ENCODE measurements around the gene NSFL1C. TPM values are rescaled to one million over a fixed set of nuclear protein-coding genes. Genes with fewer than 3 reads are reported as not detected.

NSFL1C gene
- total and polyA plus RNA-seq, 9 of the 15 experiments (the other 6 are each of a cell fraction or from before 2014, with no cell fraction given), result 20.8 to 119 (median 47.0) TPM

DNA sequence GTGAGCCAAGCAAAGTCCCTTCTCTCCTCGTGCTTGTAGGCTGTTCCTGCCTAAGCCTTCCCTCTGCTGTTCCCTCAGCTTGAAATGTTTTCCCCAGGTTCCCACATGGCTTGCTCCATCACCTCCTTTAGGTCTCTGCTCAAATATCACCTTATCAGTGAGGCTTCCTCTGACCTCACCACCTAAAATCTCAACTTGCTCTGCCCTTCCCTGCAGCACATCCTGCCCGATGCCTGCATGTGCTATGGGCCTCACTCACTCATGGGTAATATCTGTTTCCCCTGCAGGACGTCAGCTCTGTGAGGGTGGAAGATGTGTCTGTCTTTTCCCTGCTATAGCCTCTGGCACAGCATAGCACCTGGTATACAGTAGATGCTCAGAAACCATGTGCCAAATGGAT, 43.9 kb downstream of the NSFL1C start:
- BruUV-seq (replicated peaks), result no TSS peak
- DNase-seq (ENCODE audit: extremely low read depth in 1 of 4, low spot score in 3 of 4), result no peak
- Histone ChIP-seq H4K20me1 (replicated peaks; ENCODE audit: control insufficient read depth, insufficient read depth, low read length) (no peaks in the 10 kb centered on the region), H3K9me1 (ENCODE audit: control insufficient read depth, insufficient read depth, low read length) (no peaks in the 10 kb centered on the region), H3K4me1 (replicated peaks in 1 of 2; ENCODE audit: control insufficient read depth in 2 of 2, insufficient read depth in 2 of 2, low read length in 2 of 2) (peaks cover 4 to 11% of the 10 kb centered on the region in 2 experiments; a peak in 3 of 5 replicates), H2AFZ (ENCODE audit: low read depth, low read length) (no peak overlapping the region), H3K36me3 (ENCODE audit: control insufficient read depth, insufficient read depth, low read length) (no peaks in the 10 kb centered on the region), H3K9me3 (replicated peaks; ENCODE audit: control insufficient read depth, insufficient read depth, low read depth, low read length) (no peaks in the 10 kb centered on the region), H3K27ac (ENCODE audit: extremely low read depth, low read depth, low read length) (no peak overlapping the region), H3K79me2 (ENCODE audit: control insufficient read depth, insufficient read depth, low read length) (no peaks in the 10 kb centered on the region), H3K9ac (ENCODE audit: insufficient read depth in 1 of 2, low read depth in 2 of 2, low read length in 2 of 2) (no peak overlapping the region), H3K4me3 (no peak overlapping the region), H3K4me2 (ENCODE audit: insufficient read depth, low read length) (no peak overlapping the region), H3K27me3 (ENCODE audit: control insufficient read depth in 2 of 2, insufficient read depth in 2 of 2, low read length in 2 of 2) (no peaks in the 10 kb centered on the region)
- ChIA-PET POLR2A (no interaction called here), CTCF (ENCODE audit: low intra/inter-chr PET ratio) (no interaction called here)
- no peak for FAIRE-seq
- in situ Hi-C loops (cut with MboI) (no loop called here), intact Hi-C loops (cut with micrococcal nuclease) (loop anchor here (1.0 kb wide), 1 partner anchor 48 kb away; no protein-coding TSS in a partner anchor)
- TF ChIP-seq CBX2 (IDR thresholded peaks at IDR 0.05; ENCODE audit: insufficient read depth, low read length, poor library complexity, severe bottlenecking), result no peak
- TF ChIP-seq, protein P1, sequence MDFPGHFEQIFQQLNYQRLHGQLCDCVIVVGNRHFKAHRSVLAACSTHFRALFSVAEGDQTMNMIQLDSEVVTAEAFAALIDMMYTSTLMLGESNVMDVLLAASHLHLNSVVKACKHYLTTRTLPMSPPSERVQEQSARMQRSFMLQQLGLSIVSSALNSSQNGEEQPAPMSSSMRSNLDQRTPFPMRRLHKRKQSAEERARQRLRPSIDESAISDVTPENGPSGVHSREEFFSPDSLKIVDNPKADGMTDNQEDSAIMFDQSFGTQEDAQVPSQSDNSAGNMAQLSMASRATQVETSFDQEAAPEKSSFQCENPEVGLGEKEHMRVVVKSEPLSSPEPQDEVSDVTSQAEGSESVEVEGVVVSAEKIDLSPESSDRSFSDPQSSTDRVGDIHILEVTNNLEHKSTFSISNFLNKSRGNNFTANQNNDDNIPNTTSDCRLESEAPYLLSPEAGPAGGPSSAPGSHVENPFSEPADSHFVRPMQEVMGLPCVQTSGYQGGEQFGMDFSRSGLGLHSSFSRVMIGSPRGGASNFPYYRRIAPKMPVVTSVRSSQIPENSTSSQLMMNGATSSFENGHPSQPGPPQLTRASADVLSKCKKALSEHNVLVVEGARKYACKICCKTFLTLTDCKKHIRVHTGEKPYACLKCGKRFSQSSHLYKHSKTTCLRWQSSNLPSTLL (IDR thresholded peaks at IDR 0.05), result no peak
- TF ChIP-seq POLR2AphosphoS2 (IDR thresholded peaks at IDR 0.05; ENCODE audit: low read length), result no peak
- TF ChIP-seq CBFA2T2 (conservative IDR thresholded peaks at IDR 0.05), result no peak
- TF ChIP-seq MTA3 (IDR thresholded peaks at IDR 0.05; ENCODE audit: borderline replicate concordance), result no peak
- TF ChIP-seq ZNF785 (CRISPR knock-in tag; IDR thresholded peaks at IDR 0.05), result no peak
- no peak for TF ChIP-seq ZNF175 (CRISPR knock-in tag; IDR thresholded peaks at IDR 0.05; ENCODE audit: low read depth)
- no peak for TF ChIP-seq ZNF668 (CRISPR knock-in tag; IDR thresholded peaks at IDR 0.05)
- TF ChIP-seq TBL1XR1 (IDR thresholded peaks at IDR 0.05; ENCODE audit: low read length in 2 of 2), result no peak
- no peak for TF ChIP-seq HNRNPL (IDR thresholded peaks at IDR 0.05; ENCODE audit: low read depth, low read length)
- TF ChIP-seq, protein P2, sequence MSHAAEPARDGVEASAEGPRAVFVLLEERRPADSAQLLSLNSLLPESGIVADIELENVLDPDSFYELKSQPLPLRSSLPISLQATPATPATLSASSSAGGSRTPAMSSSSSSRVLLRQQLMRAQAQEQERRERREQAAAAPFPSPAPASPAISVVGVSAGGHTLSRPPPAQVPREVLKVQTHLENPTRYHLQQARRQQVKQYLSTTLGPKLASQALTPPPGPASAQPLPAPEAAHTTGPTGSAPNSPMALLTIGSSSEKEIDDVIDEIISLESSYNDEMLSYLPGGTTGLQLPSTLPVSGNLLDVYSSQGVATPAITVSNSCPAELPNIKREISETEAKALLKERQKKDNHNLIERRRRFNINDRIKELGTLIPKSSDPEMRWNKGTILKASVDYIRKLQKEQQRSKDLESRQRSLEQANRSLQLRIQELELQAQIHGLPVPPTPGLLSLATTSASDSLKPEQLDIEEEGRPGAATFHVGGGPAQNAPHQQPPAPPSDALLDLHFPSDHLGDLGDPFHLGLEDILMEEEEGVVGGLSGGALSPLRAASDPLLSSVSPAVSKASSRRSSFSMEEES (CRISPR knock-in tag; IDR thresholded peaks at IDR 0.05), result no peak
- WGBS (ENCODE audit: insufficient coverage, low coverage, missing lambda C conversion rate), result 44% methylated on average over 3 of the region's 3 CpGs
- ATAC-seq, result no peak
